Natural killer cell (primary cell): Measurements from ENCODE around the gene ZNF880. TPM values are rescaled to one million over a fixed set of nuclear protein-coding genes. Genes with fewer than 3 reads are reported as not detected.

Experiments
- ATAC-seq, 3 donors: fragments of 150-1000 bp in 2 of 3; fragments of 200-7000 bp in 1 of 3; cut with Tn5 transposase; 1 replicate in 1 of 3; 2 replicates in 2 of 3; pipeline ENCODE4 v1.10.0; 2021; ENCODE audit warnings: mild to moderate bottlenecking in 2 of 3, moderate library complexity in 2 of 3
- DNase-seq, 2 donors: peaks; one replicate each; pipeline versions ENCODE4 v3.0.0 to v3.0.0-alpha.2; 2013 to 2021; ENCODE audit warnings: mixed read lengths in 1 of 2
- H3K27ac ChIP-seq: one replicate; pipeline ENCODE4 v1.5.1; 2013; ENCODE audit warnings: mild to moderate bottlenecking, low read length
- H3K27me3 ChIP-seq: one replicate; pipeline ENCODE4 v1.6.1; 2013; ENCODE audit warnings: low read length; ENCODE audit not compliant: control insufficient read depth, insufficient read depth
- H3K36me3 ChIP-seq: one replicate; pipeline ENCODE4 v1.6.1; 2013; ENCODE audit warnings: low read length; ENCODE audit not compliant: control insufficient read depth, insufficient read depth
- H3K4me1 ChIP-seq: one replicate; pipeline ENCODE4 v1.6.1; 2013; ENCODE audit warnings: low read length; ENCODE audit not compliant: control insufficient read depth, insufficient read depth
- H3K4me3 ChIP-seq: one replicate; pipeline ENCODE4 v1.5.1; 2013; ENCODE audit warnings: low read length
- H3K9me3 ChIP-seq: one replicate; pipeline ENCODE4 v1.6.1; 2013; ENCODE audit warnings: low read length; ENCODE audit not compliant: control insufficient read depth, insufficient read depth
- H3K27ac Mint-ChIP-seq, 2 donors: one replicate each; pipeline ENCODE4 v1.8.0; 2022; ENCODE audit warnings: mild to moderate bottlenecking in 2 of 2, mixed read lengths in 2 of 2, moderate library complexity in 1 of 2
- H3K27me3 Mint-ChIP-seq, 2 donors: one replicate each; pipeline ENCODE4 v1.8.0; 2022; ENCODE audit warnings: low read depth in 2 of 2, mixed read lengths in 2 of 2
- H3K36me3 Mint-ChIP-seq: one replicate; pipeline ENCODE4 v1.8.0; 2022; ENCODE audit warnings: mixed read lengths
- H3K4me1 Mint-ChIP-seq, 2 donors: one replicate each; pipeline ENCODE4 v1.8.0; 2022; ENCODE audit warnings: mixed read lengths in 2 of 2
- H3K4me3 Mint-ChIP-seq: one replicate; pipeline ENCODE4 v1.8.0; 2022; ENCODE audit warnings: mild to moderate bottlenecking, moderate library complexity, mixed read lengths
- H3K9me3 Mint-ChIP-seq, 2 donors: one replicate each; pipeline ENCODE4 v1.8.0; 2022; ENCODE audit warnings: mixed read lengths in 2 of 2
- CTCF ChIP-seq: fragments of 200-600 bp; IDR thresholded peaks from one replicate; pipeline ENCODE4 v1.8.0; 2022; ENCODE audit warnings: antibody characterized with exemption
- WGBS: methylation state at CpG from one replicate; pipeline ENCODE4 v1.1.7; 2013; ENCODE audit warnings: missing lambda C conversion rate; ENCODE audit not compliant: insufficient coverage; 5-methylcytosine and 5-hydroxymethylcytosine counted together
- intact Hi-C: fragments of 100-400 bp; cut with micrococcal nuclease; formaldehyde crosslinking; loops from one replicate; pipeline ENCODE4 v1.14.2; 2022
- total RNA-seq, 4 donors: library from RNA; stranded (reverse); fragments of 120-200 nt in 1 of 4; gene quantifications; one replicate each; pipeline versions ENCODE4 v1.2.3 to v1.2.4, GENCODE V29; 2013 to 2022

ZNF880 gene
- total RNA-seq, 3 donors from 2014 or later (not counting 1 experiment from before 2014, with no cell fraction given) = 23.1 to 33.2 (median 31.2) TPM

- Histone ChIP-seq H3K4me3 (peak overlapping the region; percentile 89), H3K9me3 (peaks cover 45% of the 10 kb centered on the region), H3K27ac (peak overlapping the region; percentile 99), H3K36me3 (peaks cover 18% of the 10 kb centered on the region), H3K27me3 (no peaks in the 10 kb centered on the region), H3K4me1 (peaks cover 11% of the 10 kb centered on the region)
- H3K9me3 Mint-ChIP-seq = peaks cover 8 to 22% of the 10 kb centered on the region in 2 donors
- peaks cover 35% of the 10 kb centered on the region for H3K36me3 Mint-ChIP-seq
- TF ChIP-seq CTCF = no peak
- peak overlapping the region; percentile 97 to 99 for H3K27ac Mint-ChIP-seq
- H3K4me3 Mint-ChIP-seq = peak overlapping the region; percentile 96
- no peak for ATAC-seq
- 57% methylated on average over 7 of the region's 7 CpGs for WGBS
- peaks cover 12 to 14% of the 10 kb centered on the region in 2 donors for H3K4me1 Mint-ChIP-seq
- intact Hi-C loops = loop anchor here (1.0 to 2.0 kb wide), 2 partner anchors 26 to 34 kb away; partner anchors contain the start of genes ZNF528 and ZNF610
- H3K27me3 Mint-ChIP-seq = no peaks in the 10 kb centered on the region
- DNase-seq = no peak
Measured at GRCh38 chr19:52370341-52370710, 603 bp downstream of the ZNF880 start.

- no peaks in the 10 kb centered on the region for H3K27me3 Mint-ChIP-seq
- DNase-seq (no peak), ATAC-seq (no peak)
- Histone ChIP-seq H3K27me3 (no peaks in the 10 kb centered on the region), H3K4me3 (no peak overlapping the region), H3K9me3 (peaks cover 75% of the 10 kb centered on the region), H3K27ac (no peak overlapping the region), H3K36me3 (no peaks in the 10 kb centered on the region), H3K4me1 (no peaks in the 10 kb centered on the region)
- H3K36me3 Mint-ChIP-seq = peaks cover 32% of the 10 kb centered on the region
- peaks cover 10 to 22% of the 10 kb centered on the region in 2 donors for H3K9me3 Mint-ChIP-seq
- no peak overlapping the region for H3K4me3 Mint-ChIP-seq
- no peaks in the 10 kb centered on the region for H3K4me1 Mint-ChIP-seq
- TF ChIP-seq CTCF = no peak
- no peak overlapping the region for H3K27ac Mint-ChIP-seq
- 61% methylated on average over 1 of the region's 1 CpG for WGBS
- intact Hi-C loops = loop anchor here (10.0 kb wide), 1 partner anchor 64 kb away; the partner anchor contains the start of gene ZNF578
Measured at GRCh38 chr19:52391135-52391534, 21.4 kb downstream of the ZNF880 start.

- Histone ChIP-seq H3K27me3 (no peaks in the 10 kb centered on the region), H3K4me3 (peak within 1 kb of the TSS; percentile 64), H3K27ac (peak within 1 kb of the TSS; percentile 57), H3K36me3 (peaks cover 6% of the 10 kb centered on the region), H3K4me1 (peaks cover 12% of the 10 kb centered on the region), H3K9me3 (peaks cover 31% of the 10 kb centered on the region)
- Mint-ChIP-seq H3K4me3 (peak within 1 kb of the TSS; percentile 87), H3K4me1 (peaks cover 22 to 28% of the 10 kb centered on the region in 2 donors), H3K36me3 (peaks cover 32% of the 10 kb centered on the region), H3K27ac (peak within 1 kb of the TSS; percentile 89 to 97), H3K27me3 (no peaks in the 10 kb centered on the region), H3K9me3 (peaks cover 3 to 4% of the 10 kb centered on the region in 2 donors)
- ATAC-seq (peak; percentile 90 to 98 (median 97)), DNase-seq (peak; percentile 92 to 95)
- 3% methylated on average over 36 of the region's 36 CpGs for WGBS
- intact Hi-C loops = loop anchor here (2.0 to 10.0 kb wide), 2 partner anchors 27 to 57 kb away; partner anchors contain the start of gene ZNF578
- no peak for TF ChIP-seq CTCF
Measured at GRCh38 chr19:52397310-52398080, 27.8 kb downstream of the ZNF880 start, which contains the start of gene ZNF528. Gene ZNF528 (plus strand): TSS chr19:52397849. CDS start chr19:52402014, 4,165 bp downstream.
